ENCODE results near the gene ZNF185.

Gene ZNF185

DNA sequence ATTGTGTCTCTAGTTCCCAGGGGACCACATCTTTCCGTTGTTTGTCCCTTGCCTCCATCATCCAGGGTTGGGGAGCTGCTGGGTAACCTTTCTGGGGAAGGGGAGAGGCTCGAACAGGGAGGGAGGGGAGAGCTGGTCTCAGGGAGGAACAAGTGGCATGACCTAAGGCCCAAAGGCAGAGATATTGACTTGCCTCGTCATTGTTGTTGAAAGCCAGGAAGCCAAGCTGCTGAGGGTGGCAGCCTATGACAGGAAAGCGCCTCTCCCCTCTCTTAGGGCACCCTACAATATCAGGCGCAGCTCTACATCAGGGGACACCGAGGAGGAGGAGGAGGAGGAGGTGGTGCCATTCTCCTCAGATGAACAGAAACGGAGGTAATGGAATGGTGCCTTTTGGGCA lies 20.8 kb downstream of the ZNF185 start:
- no peak for DNase-seq

DNA sequence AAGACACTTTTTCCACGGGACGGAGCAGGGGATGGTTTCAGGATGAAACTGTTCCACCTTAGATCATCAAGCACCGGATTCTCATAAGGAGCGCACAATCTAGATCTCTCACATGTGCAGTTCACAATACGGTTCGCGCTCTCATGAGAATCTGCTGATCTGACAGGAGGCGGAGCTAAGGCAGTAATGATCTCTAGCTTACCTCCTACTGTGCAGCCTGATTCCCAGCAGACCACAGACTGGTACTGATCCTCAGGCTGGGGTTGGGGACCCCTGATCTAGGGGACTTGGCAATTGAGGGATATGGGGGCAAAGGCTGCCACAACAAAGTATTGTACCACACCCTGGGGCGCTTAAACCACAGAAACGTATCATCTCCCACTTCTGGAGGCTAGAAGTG lies 25.7 kb downstream of the ZNF185 start:
- DNase-seq, result no peak

GRCh38 chrX:152925835-152926234 lies 28.0 kb downstream of the ZNF185 start:
- no peak for DNase-seq

DNA sequence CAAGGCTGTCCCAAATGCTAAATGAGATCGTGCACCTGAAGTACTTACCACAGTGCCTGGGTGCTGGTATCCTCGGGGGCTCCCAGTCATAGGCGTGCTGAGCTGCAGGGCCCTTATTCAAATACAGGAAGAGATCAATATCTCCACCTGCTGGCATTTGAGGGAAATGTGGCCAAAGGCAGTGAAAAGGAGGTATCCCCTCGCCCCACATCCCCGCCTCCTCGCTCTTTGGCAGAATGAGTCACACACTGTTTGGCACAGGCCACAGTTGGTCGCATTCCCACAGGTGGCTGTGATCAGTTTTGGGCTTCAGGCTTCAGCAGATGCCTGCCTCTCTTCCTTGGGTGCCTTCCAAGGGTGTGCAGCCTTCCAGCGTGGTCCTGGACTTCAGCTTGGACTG lies 28.4 kb downstream of the ZNF185 start:
- DNase-seq, result peak; percentile 35

DNA sequence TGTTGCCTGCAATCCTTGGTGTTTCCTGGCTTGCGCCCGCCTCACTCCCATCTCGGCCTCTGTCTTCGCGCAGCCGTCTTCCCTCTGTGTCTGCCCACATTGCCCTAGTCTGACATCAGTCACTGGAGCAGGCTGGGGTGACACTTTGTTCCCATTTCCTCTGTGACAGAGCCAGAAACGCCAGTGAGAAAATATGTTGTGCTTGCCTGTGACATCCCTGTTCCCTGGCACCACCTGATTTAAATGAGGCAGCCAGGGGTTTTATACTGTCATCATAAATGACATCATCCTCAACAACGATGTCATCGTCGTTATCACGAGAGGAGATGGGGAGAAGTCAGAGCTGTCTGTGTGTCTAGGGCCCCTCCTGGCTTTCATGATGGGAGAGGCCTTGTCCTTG lies 29.1 kb downstream of the ZNF185 start:
- DNase-seq, result no peak

- DNase-seq, result no peak
Measured at GRCh38 chrX:152927858-152928760, 30.2 kb downstream of the ZNF185 start.

GRCh38 chrX:152928761-152929400 lies 31.0 kb downstream of the ZNF185 start:
- no peak for DNase-seq

DNA sequence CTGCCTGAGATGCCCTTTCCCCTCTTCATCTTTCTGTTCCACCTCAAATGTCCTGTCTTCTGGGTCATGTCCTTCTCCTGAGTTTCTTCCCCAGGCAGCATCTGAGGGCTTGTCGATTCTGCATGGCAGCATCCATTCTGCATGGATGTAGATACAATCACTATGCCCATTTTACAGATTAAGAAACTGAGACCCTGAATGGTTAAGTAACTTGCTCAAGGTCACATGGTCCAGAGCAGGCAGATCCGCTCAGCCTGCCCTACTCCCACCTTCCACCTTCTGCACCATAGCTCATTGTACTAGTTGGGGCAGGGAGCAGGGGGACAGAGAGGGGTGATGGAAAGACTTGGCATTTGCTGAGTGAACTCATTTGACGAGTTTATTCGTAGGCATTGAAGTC lies 32.0 kb downstream of the ZNF185 start:
- no peak for DNase-seq

- DNase-seq, result peak; percentile 8
Measured at GRCh38 chrX:152930516-152930915, 32.6 kb downstream of the ZNF185 start.

GRCh38 chrX:152932144-152932543 lies 34.3 kb downstream of the ZNF185 start:
- no peak for DNase-seq

DNA sequence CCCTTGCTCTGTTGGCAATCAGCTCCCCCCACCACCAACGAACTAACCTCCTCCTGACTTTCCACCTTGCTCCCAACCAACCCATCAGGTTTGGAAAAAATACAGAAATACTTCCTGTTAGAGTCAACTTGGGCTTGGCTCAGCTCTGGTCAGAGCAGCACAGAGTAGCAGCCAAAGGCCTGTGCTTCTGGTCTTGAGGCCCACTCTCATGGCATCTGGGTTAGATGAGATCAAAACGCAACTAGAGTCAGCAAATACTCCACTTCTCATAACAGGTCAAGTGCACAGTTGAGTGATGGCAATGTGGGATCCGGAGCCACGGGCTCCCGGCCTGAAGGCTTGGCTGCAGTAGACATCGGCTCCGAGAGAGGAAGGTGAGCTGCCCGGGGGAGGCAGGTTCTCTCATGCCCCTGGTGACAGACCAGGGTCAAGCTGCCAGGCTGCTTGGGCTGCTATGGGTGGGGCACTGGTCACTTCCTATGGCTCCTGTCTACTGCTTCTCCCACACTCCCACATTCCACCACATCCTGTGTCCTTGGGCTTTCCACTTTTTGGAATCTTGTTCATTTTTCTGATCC lies 34.8 kb downstream of the ZNF185 start:
- no peak for DNase-seq

DNA sequence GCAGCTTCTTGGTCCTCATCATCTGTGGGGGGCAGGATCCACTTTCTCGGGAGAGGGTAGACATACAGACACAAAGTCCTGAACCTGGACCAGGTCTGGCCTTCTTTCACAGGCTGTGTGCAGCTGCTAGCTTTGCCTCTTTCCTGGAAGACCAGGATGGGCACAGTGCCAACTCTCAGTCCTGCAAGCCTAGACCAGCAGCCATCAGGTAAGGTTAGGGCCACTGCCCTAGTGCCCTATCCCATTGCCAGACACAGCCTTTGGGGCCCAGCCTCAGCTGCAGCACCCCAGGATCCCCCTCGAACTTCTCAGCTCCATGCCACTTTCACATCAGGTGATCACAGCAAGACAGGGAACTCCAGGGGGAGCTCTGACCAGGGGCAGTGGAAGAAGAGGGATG lies 38.4 kb downstream of the ZNF185 start:
- DNase-seq, result no peak

DNA sequence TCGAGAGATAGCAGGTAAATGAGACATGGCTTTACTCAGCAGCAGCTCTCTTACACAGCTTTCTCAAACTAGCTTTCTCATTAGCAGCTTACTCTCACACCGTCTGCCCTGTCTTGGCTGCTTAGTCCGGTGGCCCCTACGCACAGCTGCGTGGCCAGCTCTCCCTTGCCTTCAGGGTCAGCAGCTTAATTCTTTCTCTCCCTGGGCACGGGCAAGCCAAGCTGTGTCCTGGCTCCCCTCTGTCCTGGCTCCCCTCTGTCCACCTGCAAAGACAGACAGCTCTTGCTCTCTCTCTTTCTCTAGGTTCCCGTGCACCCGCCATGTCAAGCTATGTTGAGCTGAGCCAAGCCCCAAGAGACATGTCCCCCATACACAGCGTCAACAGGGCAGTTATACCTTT lies 39.4 kb downstream of the ZNF185 start:
- no peak for DNase-seq

- peak; percentile 90 for DNase-seq
Measured at GRCh38 chrX:152941328-152942076, 43.6 kb downstream of the ZNF185 start.

DNA sequence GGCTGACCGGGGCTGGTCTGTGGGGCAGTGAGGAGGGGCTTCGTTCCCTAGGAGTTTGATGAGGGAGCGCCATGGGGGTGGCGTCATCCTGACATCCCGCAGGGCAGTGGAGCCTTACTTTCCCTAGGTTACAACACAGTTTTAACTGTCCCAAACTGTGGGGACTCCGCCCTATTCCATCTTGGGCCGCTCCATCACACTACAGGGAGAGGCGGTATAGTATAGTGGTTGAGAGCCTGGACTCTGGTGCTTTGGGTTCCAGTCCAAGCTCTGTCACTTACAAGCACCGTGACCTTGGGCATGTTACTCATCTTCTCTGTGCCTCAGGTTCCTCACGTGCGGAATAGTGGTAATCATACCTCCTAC lies 44.2 kb downstream of the ZNF185 start:
- no peak for DNase-seq

DNA sequence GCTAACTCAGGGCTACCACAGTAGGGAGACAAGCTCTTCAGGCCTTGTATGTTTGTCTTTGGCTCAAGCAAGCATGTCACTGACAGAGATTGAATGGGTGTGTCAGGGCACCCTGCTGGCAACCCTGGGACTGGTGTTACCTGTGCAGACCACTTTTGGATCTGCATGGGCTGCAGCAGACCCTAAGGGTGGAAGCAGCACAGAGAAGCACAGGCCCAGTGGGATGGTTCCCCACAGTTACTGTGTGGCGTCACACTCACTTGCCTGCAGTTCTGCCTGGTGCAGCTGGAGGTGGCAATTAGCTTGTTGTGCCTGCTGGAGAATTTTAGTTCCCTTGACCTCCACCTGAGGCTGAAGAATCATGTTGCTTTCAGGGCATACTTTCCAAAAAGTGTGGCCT lies 46.0 kb downstream of the ZNF185 start:
- no peak for DNase-seq

DNA sequence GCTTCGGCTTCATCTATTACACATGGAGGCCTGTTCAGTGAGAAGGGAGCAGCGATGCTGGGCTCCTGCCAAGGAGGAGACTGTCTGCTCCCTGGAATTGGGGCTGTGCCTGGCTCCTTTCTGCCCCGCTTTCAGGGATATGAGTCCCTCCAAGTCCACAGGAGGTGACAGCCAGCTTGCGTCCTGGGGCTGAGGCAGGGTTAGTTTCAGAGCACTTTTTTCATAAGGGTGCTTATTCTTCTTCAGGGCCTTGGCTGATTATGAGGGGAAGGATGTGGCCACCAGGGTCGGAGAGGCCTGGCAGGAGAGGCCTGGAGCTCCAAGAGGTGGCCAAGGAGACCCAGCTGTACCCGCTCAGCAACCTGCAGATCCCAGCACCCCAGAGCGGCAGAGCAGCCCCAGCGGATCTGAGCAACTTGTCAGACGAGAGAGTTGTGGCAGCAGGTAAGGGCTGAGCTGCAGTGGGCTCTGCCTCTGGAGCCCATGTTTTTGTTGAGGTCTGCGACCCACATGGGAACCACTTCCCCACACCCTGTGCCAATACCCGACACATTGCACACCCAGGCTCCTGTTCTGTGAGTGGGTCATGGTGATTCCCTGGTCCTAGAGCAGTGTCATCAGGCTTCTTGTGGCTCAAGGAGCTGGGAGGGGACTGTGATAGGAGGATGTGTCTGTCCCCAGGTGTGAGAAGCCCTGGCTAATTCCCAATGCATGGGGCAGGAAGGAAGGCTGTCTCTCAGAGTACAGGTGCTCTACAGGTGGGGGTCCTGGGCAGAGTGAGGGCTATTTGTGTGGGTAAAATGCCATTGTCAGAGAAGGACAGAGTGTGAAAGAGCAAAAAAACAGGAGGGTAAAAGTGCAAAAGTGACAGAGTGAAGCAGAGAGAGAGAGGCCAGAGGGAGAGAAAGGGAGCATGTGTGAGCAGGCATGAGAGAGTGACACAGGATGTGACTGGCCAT lies 47.4 kb downstream of the ZNF185 start:
- no peak for DNase-seq

GRCh38 chrX:152946681-152947080 lies 48.8 kb downstream of the ZNF185 start:
- DNase-seq, result no peak

Measured in activated T-cell treated with anti-CD3 and anti-CD28 coated beads, Interleukin-2, amount 50 U/mL, for 1 hour (primary cell).